22Rv1 (cell line): ENCODE data around the gene GPR171.
A peak's percentile ranks its signal among the peaks of the same experiment; 100 is the strongest.

Source experiments
- H3K27ac ChIP-seq: fragments of 450-650 bp; 2 replicates; pipeline ENCODE4 v1.5.1; 2017
- CTCF ChIP-seq: fragments of 450-650 bp; IDR thresholded peaks from 2 replicates; pipeline ENCODE4 v1.5.1; 2017; ENCODE audit warnings: mild to moderate bottlenecking
- ZFX ChIP-seq: fragments of 450-650 bp; IDR thresholded peaks from 2 replicates; pipeline ENCODE4 v1.6.1; 2017; ENCODE audit warnings: antibody characterized with exemption, borderline replicate concordance

The GPR171 gene

GRCh38 chr3:151225040-151225975 is 22.3 kb upstream of the GPR171 start:
- TF ChIP-seq ZFX (no peak), CTCF (no peak)
- no peak overlapping the region for H3K27ac ChIP-seq

- TF ChIP-seq ZFX, result no peak
- TF ChIP-seq CTCF, result no peak
- H3K27ac ChIP-seq, result no peak overlapping the region
These were observed 21.4 kb upstream of the GPR171 start for GRCh38 chr3:151224268-151224866.

- no peak overlapping the region for H3K27ac ChIP-seq
- TF ChIP-seq CTCF, result no peak
- no peak for TF ChIP-seq ZFX
These were observed 16.0 kb upstream of the GPR171 start for GRCh38 chr3:151219056-151219455.

- no peak overlapping the region for H3K27ac ChIP-seq
- TF ChIP-seq ZFX, result no peak
- TF ChIP-seq CTCF, result no peak
These were observed 15.1 kb upstream of the GPR171 start for GRCh38 chr3:151218136-151218535.

- no peak overlapping the region for H3K27ac ChIP-seq
- TF ChIP-seq CTCF (no peak), ZFX (no peak)
These were observed 13.9 kb upstream of the GPR171 start for GRCh38 chr3:151216641-151217607.

GRCh38 chr3:151214459-151214858 is 11.4 kb upstream of the GPR171 start:
- TF ChIP-seq ZFX (no peak), CTCF (peak; percentile 18)
- H3K27ac ChIP-seq, result no peak overlapping the region
